Trophoblast cell (in vitro differentiated cells and primary cell): ENCODE results near the gene ALK.

Experiments used
- DNase-seq, 2 donors: peaks; one replicate each; pipeline ENCODE4 v3.0.0-alpha.2; 2016
- H2AFZ ChIP-seq: 2 replicates; pipeline ENCODE4 v1.6.1; 2013; ENCODE audit warnings: low read length, moderate library complexity, mild to moderate bottlenecking; ENCODE audit not compliant: insufficient read depth, poor library complexity
- H2AK5ac ChIP-seq: 2 replicates; pipeline ENCODE4 v1.6.1; 2013; ENCODE audit warnings: mild to moderate bottlenecking, low read length
- H2BK120ac ChIP-seq: 2 replicates; pipeline ENCODE4 v1.6.1; 2013; ENCODE audit warnings: low read length, mild to moderate bottlenecking, moderate library complexity; ENCODE audit not compliant: insufficient read depth, poor library complexity
- H2BK12ac ChIP-seq: 2 replicates; pipeline ENCODE4 v1.6.1; 2013; ENCODE audit warnings: mild to moderate bottlenecking, low read length, moderate library complexity
- H2BK5ac ChIP-seq: 2 replicates; pipeline ENCODE4 v1.6.1; 2013; ENCODE audit warnings: low read length, low read depth, moderate library complexity, mild to moderate bottlenecking; ENCODE audit not compliant: poor library complexity
- H3K14ac ChIP-seq: 2 replicates; pipeline ENCODE4 v1.6.1; 2013; ENCODE audit warnings: mild to moderate bottlenecking, low read length
- H3K18ac ChIP-seq: 2 replicates; pipeline ENCODE4 v1.6.1; 2013; ENCODE audit warnings: mild to moderate bottlenecking, low read length
- H3K23ac ChIP-seq: 2 replicates; pipeline ENCODE4 v1.6.1; 2013; ENCODE audit warnings: low read length
- H3K27ac ChIP-seq: 2 replicates; pipeline ENCODE4 v1.5.1; 2013; ENCODE audit warnings: low read depth, mild to moderate bottlenecking, inconsistent platforms, low read length, moderate library complexity
- H3K27me3 ChIP-seq: 2 replicates; pipeline ENCODE4 v1.6.1; 2013; ENCODE audit warnings: inconsistent platforms, mild to moderate bottlenecking, low read length, moderate library complexity; ENCODE audit not compliant: insufficient read depth
- H3K36me3 ChIP-seq, 2 experiments: 1 replicate in 1 of 2; 2 replicates in 1 of 2; pipeline ENCODE4 v1.6.1; 2013; ENCODE audit warnings: low read length in 2 of 2, mild to moderate bottlenecking in 2 of 2, moderate library complexity in 1 of 2; ENCODE audit not compliant: insufficient read depth in 2 of 2, control insufficient read depth in 1 of 2
- H3K4ac ChIP-seq: 2 replicates; pipeline ENCODE4 v1.6.1; 2013; ENCODE audit warnings: low read depth, mild to moderate bottlenecking, low read length, moderate library complexity
- H3K4me1 ChIP-seq, 2 experiments: 1 replicate in 1 of 2; 2 replicates in 1 of 2; pipeline ENCODE4 v1.6.1; 2013; ENCODE audit warnings: low read length in 2 of 2, mild to moderate bottlenecking in 2 of 2, moderate library complexity in 1 of 2; ENCODE audit not compliant: insufficient read depth in 2 of 2, control insufficient read depth in 1 of 2
- H3K4me2 ChIP-seq: 2 replicates; pipeline ENCODE4 v1.6.1; 2013; ENCODE audit warnings: inconsistent platforms, mild to moderate bottlenecking, low read length, moderate library complexity
- H3K4me3 ChIP-seq: 2 replicates; pipeline ENCODE4 v1.5.1; 2013; ENCODE audit warnings: mild to moderate bottlenecking, low read depth, low read length, inconsistent platforms
- H3K79me1 ChIP-seq: one replicate; pipeline ENCODE4 v1.6.1; 2013; ENCODE audit warnings: low read length
- H3K79me2 ChIP-seq: 2 replicates; pipeline ENCODE4 v1.6.1; 2013; ENCODE audit warnings: low read length, mild to moderate bottlenecking; ENCODE audit not compliant: control insufficient read depth, insufficient read depth, poor library complexity
- H3K9ac ChIP-seq: 2 replicates; pipeline ENCODE4 v1.6.1; 2013; ENCODE audit warnings: mild to moderate bottlenecking, low read length
- H3K9me3 ChIP-seq: 2 replicates; pipeline ENCODE4 v1.6.1; 2013; ENCODE audit warnings: low read depth, mild to moderate bottlenecking, control low read depth, inconsistent platforms, low read length; ENCODE audit not compliant: insufficient read depth
- H4K12ac ChIP-seq: 2 replicates; pipeline ENCODE4 v1.6.1; 2013; ENCODE audit warnings: low read depth, mild to moderate bottlenecking, low read length, moderate library complexity
- H4K8ac ChIP-seq: 2 replicates; pipeline ENCODE4 v1.6.1; 2013; ENCODE audit warnings: low read depth, mild to moderate bottlenecking, low read length, moderate library complexity
- H4K91ac ChIP-seq: one replicate; pipeline ENCODE4 v1.6.1; 2013; ENCODE audit warnings: low read depth, mild to moderate bottlenecking, low read length, moderate library complexity
- WGBS: extraction: QIAGEN DNeasy Blood & Tissue Kit; methylation state at CpG from one replicate; pipeline ENCODE4 v1.1.7; 2013; ENCODE audit warnings: missing lambda C conversion rate; ENCODE audit not compliant: insufficient read length, insufficient coverage; ENCODE audit errors: extremely low coverage; 5-methylcytosine and 5-hydroxymethylcytosine counted together

ALK gene

GRCh38 chr2:29706171-29706720, 215.1 kb downstream of the ALK start:
- no CpG with 5 or more reads among the region's 4 CpGs for WGBS

GRCh38 chr2:29705616-29706015, 215.8 kb downstream of the ALK start:
- no CpG with 5 or more reads among the region's 4 CpGs for WGBS
- Histone ChIP-seq H2AK5ac (no peak overlapping the region), H2AFZ (no peak overlapping the region), H3K27me3 (no peaks in the 10 kb centered on the region), H3K18ac (no peak overlapping the region), H4K8ac (no peak overlapping the region), H3K9me3 (peaks cover 2% of the 10 kb centered on the region), H3K23ac (no peak overlapping the region), H3K27ac (no peak overlapping the region), H3K36me3 (no peaks in the 10 kb centered on the region), H4K91ac (no peak overlapping the region), H3K9ac (no peak overlapping the region), H3K79me2 (no peaks in the 10 kb centered on the region), H2BK5ac (no peak overlapping the region), H3K4me1 (no peaks in the 10 kb centered on the region), H4K12ac (no peak overlapping the region), H3K4me2 (no peak overlapping the region), H3K4me3 (no peak overlapping the region), H3K4ac (no peak overlapping the region), H2BK12ac (no peak overlapping the region), H3K79me1 (no peaks in the 10 kb centered on the region), H3K14ac (no peak overlapping the region), H2BK120ac (no peak overlapping the region)
- DNase-seq, result no peak

More at GRCh38 chr2:29706171-29706720, 215.1 kb downstream of the ALK start:
- Histone ChIP-seq H3K9me3 (no peaks in the 10 kb centered on the region), H3K18ac (no peak overlapping the region), H4K8ac (no peak overlapping the region), H2BK120ac (no peak overlapping the region), H3K36me3 (no peaks in the 10 kb centered on the region), H3K23ac (no peak overlapping the region), H2AK5ac (no peak overlapping the region), H2BK5ac (no peak overlapping the region), H4K91ac (no peak overlapping the region), H3K27me3 (no peaks in the 10 kb centered on the region), H3K4me1 (no peaks in the 10 kb centered on the region), H3K4me2 (no peak overlapping the region), H3K27ac (no peak overlapping the region), H3K79me2 (no peaks in the 10 kb centered on the region), H3K4ac (no peak overlapping the region), H2BK12ac (no peak overlapping the region), H3K79me1 (no peaks in the 10 kb centered on the region), H3K14ac (no peak overlapping the region), H2AFZ (no peak overlapping the region), H4K12ac (no peak overlapping the region), H3K4me3 (no peak overlapping the region), H3K9ac (no peak overlapping the region)
- no peak for DNase-seq

GRCh38 chr2:29703336-29703735, 218.1 kb downstream of the ALK start:
- no peaks in the 10 kb centered on the region for H3K79me1 ChIP-seq
- no peak overlapping the region for H3K23ac ChIP-seq
- no peaks in the 10 kb centered on the region for H3K79me2 ChIP-seq
- H3K27me3 ChIP-seq, result no peaks in the 10 kb centered on the region
- no peak overlapping the region for H2BK5ac ChIP-seq
- no peak overlapping the region for H4K8ac ChIP-seq
- H2AK5ac ChIP-seq, result no peak overlapping the region
- H2AFZ ChIP-seq, result no peak overlapping the region
- no peak overlapping the region for H3K18ac ChIP-seq
- no peak overlapping the region for H3K4me3 ChIP-seq
- no peaks in the 10 kb centered on the region for H3K36me3 ChIP-seq
- no peak overlapping the region for H3K4ac ChIP-seq
- WGBS, result no CpG with 5 or more reads among the region's 1 CpG
- H3K27ac ChIP-seq, result no peak overlapping the region
- no peak overlapping the region for H3K4me2 ChIP-seq
- DNase-seq, result no peak
- H3K9ac ChIP-seq, result no peak overlapping the region
- H4K91ac ChIP-seq, result no peak overlapping the region
- no peak overlapping the region for H2BK120ac ChIP-seq
- no peak overlapping the region for H4K12ac ChIP-seq
- no peak overlapping the region for H3K14ac ChIP-seq
- H3K4me1 ChIP-seq, result no peaks in the 10 kb centered on the region
- H2BK12ac ChIP-seq, result no peak overlapping the region
- peaks cover 4% of the 10 kb centered on the region for H3K9me3 ChIP-seq

GRCh38 chr2:29702276-29702675, 219.1 kb downstream of the ALK start:
- Histone ChIP-seq H3K4me1 (no peaks in the 10 kb centered on the region), H3K79me2 (no peaks in the 10 kb centered on the region), H3K4me2 (no peak overlapping the region), H3K79me1 (no peaks in the 10 kb centered on the region), H3K27ac (no peak overlapping the region), H3K14ac (no peak overlapping the region), H2BK12ac (no peak overlapping the region), H2AK5ac (no peak overlapping the region), H3K4ac (no peak overlapping the region), H3K36me3 (no peaks in the 10 kb centered on the region), H2AFZ (no peak overlapping the region), H4K91ac (no peak overlapping the region), H4K8ac (no peak overlapping the region), H3K9ac (no peak overlapping the region), H4K12ac (no peak overlapping the region), H3K9me3 (peaks cover 4% of the 10 kb centered on the region), H3K27me3 (no peaks in the 10 kb centered on the region), H3K4me3 (no peak overlapping the region), H3K23ac (no peak overlapping the region), H2BK5ac (no peak overlapping the region), H3K18ac (no peak overlapping the region), H2BK120ac (no peak overlapping the region)
- no peak for DNase-seq
- no CpG with 5 or more reads among the region's 2 CpGs for WGBS
